ENCODE results near the gene IER5L.
A peak's percentile ranks its signal among the peaks of the same experiment; 100 is the strongest.

Gene IER5L

GRCh38 chr9:129176701-129177442 is 1.2 kb downstream of the IER5L start:
- FAIRE-seq (peak; percentile 56), DNase-seq (ENCODE audit: insufficient read length) (no peak)
- no peak for TF ChIP-seq POLR2A (IDR thresholded peaks at IDR 0.05; ENCODE audit: low read depth, low read length)
- no peak for TF ChIP-seq TAF1 (IDR thresholded peaks at IDR 0.05; ENCODE audit: borderline replicate concordance, low read depth, low read length)
- TF ChIP-seq POLR2AphosphoS5 (IDR thresholded peaks at IDR 0.05; ENCODE audit: low read depth, low read length): no peak

GRCh38 chr9:129175825-129176633 is 2.0 kb downstream of the IER5L start:
- FAIRE-seq: peak; percentile 27
- DNase-seq (ENCODE audit: insufficient read length): no peak
- TF ChIP-seq POLR2A (IDR thresholded peaks at IDR 0.05; ENCODE audit: low read depth, low read length) (no peak), TAF1 (IDR thresholded peaks at IDR 0.05; ENCODE audit: borderline replicate concordance, low read depth, low read length) (no peak), POLR2AphosphoS5 (IDR thresholded peaks at IDR 0.05; ENCODE audit: low read depth, low read length) (no peak)

- FAIRE-seq: peak; percentile 77
- TF ChIP-seq POLR2AphosphoS5 (IDR thresholded peaks at IDR 0.05; ENCODE audit: low read depth, low read length) (no peak), POLR2A (IDR thresholded peaks at IDR 0.05; ENCODE audit: low read depth, low read length) (no peak)
- no peak for DNase-seq (ENCODE audit: insufficient read length)
These were observed 2.6 kb downstream of the IER5L start for GRCh38 chr9:129175515-129175824.

GRCh38 chr9:129174724-129175514 is 3.1 kb downstream of the IER5L start:
- FAIRE-seq: peak; percentile 46
- no peak for DNase-seq (ENCODE audit: insufficient read length)
- TF ChIP-seq TAF1 (IDR thresholded peaks at IDR 0.05; ENCODE audit: borderline replicate concordance, low read depth, low read length) (no peak), POLR2A (IDR thresholded peaks at IDR 0.05; ENCODE audit: low read depth, low read length) (no peak), POLR2AphosphoS5 (IDR thresholded peaks at IDR 0.05; ENCODE audit: low read depth, low read length) (no peak)

- peak; percentile 90 for FAIRE-seq
- TF ChIP-seq POLR2A (IDR thresholded peaks at IDR 0.05; ENCODE audit: low read depth, low read length) (no peak), POLR2AphosphoS5 (IDR thresholded peaks at IDR 0.05; ENCODE audit: low read depth, low read length) (no peak), TAF1 (IDR thresholded peaks at IDR 0.05; ENCODE audit: borderline replicate concordance, low read depth, low read length) (no peak)
- DNase-seq (ENCODE audit: insufficient read length): peak; percentile 90
These were observed 3.8 kb downstream of the IER5L start for GRCh38 chr9:129174102-129174723.

- TF ChIP-seq POLR2A (IDR thresholded peaks at IDR 0.05; ENCODE audit: low read depth, low read length) (no peak), POLR2AphosphoS5 (IDR thresholded peaks at IDR 0.05; ENCODE audit: low read depth, low read length) (no peak), TAF1 (IDR thresholded peaks at IDR 0.05; ENCODE audit: borderline replicate concordance, low read depth, low read length) (no peak)
- DNase-seq (ENCODE audit: insufficient read length): no peak
- FAIRE-seq: no peak
These were observed 4.6 kb downstream of the IER5L start for GRCh38 chr9:129173296-129174101.

- TF ChIP-seq POLR2A (IDR thresholded peaks at IDR 0.05; ENCODE audit: low read depth, low read length): no peak
- TF ChIP-seq POLR2AphosphoS5 (IDR thresholded peaks at IDR 0.05; ENCODE audit: low read depth, low read length): no peak
- no peak for TF ChIP-seq TAF1 (IDR thresholded peaks at IDR 0.05; ENCODE audit: borderline replicate concordance, low read depth, low read length)
- FAIRE-seq: no peak
- DNase-seq (ENCODE audit: insufficient read length): no peak
These were observed 5.2 kb downstream of the IER5L start for GRCh38 chr9:129172816-129173215.

- DNase-seq (ENCODE audit: insufficient read length) (no peak), FAIRE-seq (no peak)
- TF ChIP-seq TAF1 (IDR thresholded peaks at IDR 0.05; ENCODE audit: borderline replicate concordance, low read depth, low read length) (no peak), POLR2A (IDR thresholded peaks at IDR 0.05; ENCODE audit: low read depth, low read length) (no peak)
These were observed 5.9 kb downstream of the IER5L start for GRCh38 chr9:129171993-129172751.

GRCh38 chr9:129170229-129170628 is 7.8 kb downstream of the IER5L start:
- TF ChIP-seq POLR2A (IDR thresholded peaks at IDR 0.05; ENCODE audit: low read depth, low read length): no peak
- no peak for TF ChIP-seq POLR2AphosphoS5 (IDR thresholded peaks at IDR 0.05; ENCODE audit: low read depth, low read length)
- FAIRE-seq: peak; percentile 27

More at GRCh38 chr9:129170229-129170628, 7.8 kb downstream of the IER5L start:
- no peak for DNase-seq (ENCODE audit: insufficient read length)
